Heart left ventricle (tissue), 16 donors: ENCODE measurements around the gene MAP1B. TPM values are rescaled to one million over a fixed set of nuclear protein-coding genes. Genes with fewer than 3 reads are reported as not detected.

ENCODE experiments used
- ATAC-seq, 4 donors: fragments of 200-7000 bp; cut with Tn5 transposase; one replicate each; pipeline ENCODE4 v1.9.1; 2020 to 2022; ENCODE audit warnings: moderate library complexity in 4 of 4, mild to moderate bottlenecking in 3 of 4, moderate number of reproducible peaks in 1 of 4
- DNase-seq, 5 donors: peaks; one replicate each; pipeline ENCODE4 v3.0.0-alpha.2; 2020
- H3K27ac ChIP-seq, 12 donors: fragments of 200-600 bp; sonication (generic) in 4 of 12; one replicate each; pipeline versions ENCODE4 v1.5.0 to v1.8.0; 2016 to 2022; ENCODE audit warnings: mild to moderate bottlenecking in 2 of 12
- H3K27me3 ChIP-seq, 9 donors: fragments of 200-600 bp; sonication (generic) in 2 of 9; one replicate each; pipeline versions ENCODE4 v1.5.1 to v1.8.0; 2016 to 2022; ENCODE audit warnings: mild to moderate bottlenecking in 3 of 9
- H3K36me3 ChIP-seq, 9 donors: fragments of 200-600 bp; sonication (generic) in 2 of 9; one replicate each; pipeline versions ENCODE4 v1.5.0 to v1.8.0; 2018 to 2022; ENCODE audit warnings: mild to moderate bottlenecking in 2 of 9
- H3K4me1 ChIP-seq, 12 donors: fragments of 200-600 bp; sonication (generic) in 4 of 12; one replicate each; pipeline versions ENCODE4 v1.5.0 to v1.8.0; 2016 to 2022; ENCODE audit warnings: mild to moderate bottlenecking in 3 of 12
- H3K4me3 ChIP-seq, 12 donors: fragments of 200-600 bp; sonication (generic) in 4 of 12; one replicate each; pipeline versions ENCODE4 v1.5.0 to v1.8.0; 2017 to 2022; ENCODE audit warnings: mild to moderate bottlenecking in 9 of 12, moderate library complexity in 4 of 12
- H3K9me3 ChIP-seq, 12 donors: fragments of 200-600 bp; sonication (generic) in 4 of 12; one replicate each; pipeline versions ENCODE4 v1.5.0 to v1.8.0; 2016 to 2022; ENCODE audit warnings: mild to moderate bottlenecking in 1 of 12
- POLR2A ChIP-seq, 2 donors: fragments of 450-650 bp; IDR thresholded peaks; one replicate each; pipeline ENCODE4 v1.6.1; 2017; ENCODE audit warnings: antibody characterized with exemption in 2 of 2, mild to moderate bottlenecking in 2 of 2, moderate library complexity in 2 of 2
- WGBS, 4 donors: extraction: QIAGEN DNeasy Blood & Tissue Kit in 2 of 4; methylation state at CpG; one replicate each; pipeline versions ENCODE4 v1.1.5 to v1.1.7; 2013 to 2018; 5-methylcytosine and 5-hydroxymethylcytosine counted together
- intact Hi-C, 10 donors: fragments of 100-400 bp; cut with DNase I; formaldehyde crosslinking; loops; one replicate each; pipeline versions ENCODE4 v1.11.1 to v1.14.2; 2022
- polyA plus RNA-seq, 2 donors: library from polyadenylated mRNA; stranded (reverse); fragments of 200-250 nt; gene quantifications; one replicate each; pipeline ENCODE4 v1.2.3, GENCODE V29; 2013
- total RNA-seq, 9 donors: library from RNA; depleted of rRNA in 2 of 9; stranded (reverse); fragments of >200 nt in 2 of 9; fragmentation: NEBNext Ultra II Directional in 3 of 9; extraction: Animal tissue kit (Norgen Biotek cat#: 25700) in 3 of 9; gene quantifications; one replicate each; pipeline versions ENCODE4 v1.1.0 to v1.2.4, GENCODE V29; 2016 to 2023
- TF ChIP-seq, protein P1 (sequence below), 12 donors: fragments of 200-600 bp; sonication (generic) in 4 of 12; IDR thresholded peaks; one replicate each; pipeline versions ENCODE4 v1.5.0 to v1.8.0; 2018 to 2022; ENCODE audit warnings: antibody characterized with exemption in 12 of 12, mild to moderate bottlenecking in 5 of 12
- donor health status: ischemic (EF 13 %, LVEDD 7.1; RV severe dilation, severe dysfunction).
- donor health status: healthy with polysubstance abuse.
- donor health status: DM: no; HTN: yes; CAD: no.
- donor health status: DM: no; HTN: no; CAD: no.
- donor health status: ischemic (EF 25% LVEDD 6.9; RV normal size, moderate dysfunction).
- donor health status: ischemic (EF 25% LVEDD 5.7; RV mildly dilated, moderate dysfunction).
- donor health status: healthy.
- donor health status: DM: yes; HTN: yes; CAD: no.
- donor health status: ischemic (EF 35%, LVEDD 5.7; RV mildly dilated, moderate dysfunction).
- donor health status: nonischemic (EF 11% LVEDD 7.7; RV severe dilation, severe dysfunction).
- donor health status: DM: yes; HTN: yes; CAD: no.
- donor health status: PGD.
- donor health status: ischemic (EF 29% LVEDD 5.4; RV normal size, mild dysfunction).
- donor health status: nonischemic (EF 23%, LVEDD 6.1; RV moderate dilation, normal function).

The MAP1B gene
- total and polyA plus RNA-seq, 11 donors, result 10.1 to 603 (median 133) TPM

- H3K4me3 ChIP-seq, result no peak overlapping the region
- H3K4me1 ChIP-seq, result peaks cover 0 to 72% (median 19%) of the 10 kb centered on the region in 12 donors
- TF ChIP-seq POLR2A (IDR thresholded peaks at IDR 0.05), result no peak
- TF ChIP-seq, protein P1, sequence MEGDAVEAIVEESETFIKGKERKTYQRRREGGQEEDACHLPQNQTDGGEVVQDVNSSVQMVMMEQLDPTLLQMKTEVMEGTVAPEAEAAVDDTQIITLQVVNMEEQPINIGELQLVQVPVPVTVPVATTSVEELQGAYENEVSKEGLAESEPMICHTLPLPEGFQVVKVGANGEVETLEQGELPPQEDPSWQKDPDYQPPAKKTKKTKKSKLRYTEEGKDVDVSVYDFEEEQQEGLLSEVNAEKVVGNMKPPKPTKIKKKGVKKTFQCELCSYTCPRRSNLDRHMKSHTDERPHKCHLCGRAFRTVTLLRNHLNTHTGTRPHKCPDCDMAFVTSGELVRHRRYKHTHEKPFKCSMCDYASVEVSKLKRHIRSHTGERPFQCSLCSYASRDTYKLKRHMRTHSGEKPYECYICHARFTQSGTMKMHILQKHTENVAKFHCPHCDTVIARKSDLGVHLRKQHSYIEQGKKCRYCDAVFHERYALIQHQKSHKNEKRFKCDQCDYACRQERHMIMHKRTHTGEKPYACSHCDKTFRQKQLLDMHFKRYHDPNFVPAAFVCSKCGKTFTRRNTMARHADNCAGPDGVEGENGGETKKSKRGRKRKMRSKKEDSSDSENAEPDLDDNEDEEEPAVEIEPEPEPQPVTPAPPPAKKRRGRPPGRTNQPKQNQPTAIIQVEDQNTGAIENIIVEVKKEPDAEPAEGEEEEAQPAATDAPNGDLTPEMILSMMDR (IDR thresholded peaks at IDR 0.05), result no peak
- H3K27me3 ChIP-seq, result no peaks in the 10 kb centered on the region
- WGBS, 4 donors, result 65 to 78% (median 75%) methylated on average over 1 of the region's 1 CpG
- DNase-seq (no peak), ATAC-seq (no peak)
- no peak overlapping the region for H3K27ac ChIP-seq
- no peaks in the 10 kb centered on the region for H3K9me3 ChIP-seq
- H3K36me3 ChIP-seq, result peaks cover 0 to 11% (median 0%) of the 10 kb centered on the region in 9 donors
- intact Hi-C loops, result loop anchor here in 4 of 10 donors (5.0 to 10.0 kb wide), 4 partner anchors 55 to 178 kb away; no protein-coding TSS in a partner anchor
Measured at GRCh38 chr5:72129725-72130124, 22.4 kb downstream of the MAP1B start.

DNA sequence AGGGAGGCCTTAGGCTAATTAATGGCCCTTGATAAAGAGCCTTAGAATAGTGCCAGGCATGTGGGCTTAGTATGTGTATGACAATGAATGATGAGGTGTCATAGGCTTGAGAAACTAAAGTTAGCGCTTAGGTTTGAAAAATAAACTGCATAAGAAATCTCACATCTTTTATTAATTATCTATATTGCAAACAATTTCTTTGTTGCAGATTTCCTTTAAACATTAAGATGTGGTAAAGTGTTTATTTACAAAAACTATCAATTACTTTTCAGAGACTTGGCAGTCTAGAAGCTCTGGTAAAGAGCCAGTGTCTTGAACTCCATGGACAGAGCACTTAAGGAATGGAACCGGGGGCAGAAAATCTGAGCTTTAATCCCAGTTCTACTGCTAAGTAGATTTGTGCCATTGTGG is 23.1 kb downstream of the MAP1B start:
- no peaks in the 10 kb centered on the region for H3K9me3 ChIP-seq
- H3K4me3 ChIP-seq, result no peak overlapping the region
- no peak for ATAC-seq
- intact Hi-C loops, result loop anchor here in 4 of 10 donors (5.0 to 10.0 kb wide), 4 partner anchors 54 to 177 kb away; no protein-coding TSS in a partner anchor
- no peaks in the 10 kb centered on the region for H3K27me3 ChIP-seq
- no peak for DNase-seq
- H3K4me1 ChIP-seq, result peaks cover 0 to 71% (median 22%) of the 10 kb centered on the region in 12 donors
- H3K36me3 ChIP-seq, result peaks cover 0 to 7% (median 0%) of the 10 kb centered on the region in 9 donors
- peak overlapping the region in 1 of 12 donors; percentile 19 for H3K27ac ChIP-seq
- WGBS, 4 donors, result 84 to 88% (median 87%) methylated on average over 2 of the region's 2 CpGs
- TF ChIP-seq, protein P1 (IDR thresholded peaks at IDR 0.05), result no peak
- no peak for TF ChIP-seq POLR2A (IDR thresholded peaks at IDR 0.05)

DNA sequence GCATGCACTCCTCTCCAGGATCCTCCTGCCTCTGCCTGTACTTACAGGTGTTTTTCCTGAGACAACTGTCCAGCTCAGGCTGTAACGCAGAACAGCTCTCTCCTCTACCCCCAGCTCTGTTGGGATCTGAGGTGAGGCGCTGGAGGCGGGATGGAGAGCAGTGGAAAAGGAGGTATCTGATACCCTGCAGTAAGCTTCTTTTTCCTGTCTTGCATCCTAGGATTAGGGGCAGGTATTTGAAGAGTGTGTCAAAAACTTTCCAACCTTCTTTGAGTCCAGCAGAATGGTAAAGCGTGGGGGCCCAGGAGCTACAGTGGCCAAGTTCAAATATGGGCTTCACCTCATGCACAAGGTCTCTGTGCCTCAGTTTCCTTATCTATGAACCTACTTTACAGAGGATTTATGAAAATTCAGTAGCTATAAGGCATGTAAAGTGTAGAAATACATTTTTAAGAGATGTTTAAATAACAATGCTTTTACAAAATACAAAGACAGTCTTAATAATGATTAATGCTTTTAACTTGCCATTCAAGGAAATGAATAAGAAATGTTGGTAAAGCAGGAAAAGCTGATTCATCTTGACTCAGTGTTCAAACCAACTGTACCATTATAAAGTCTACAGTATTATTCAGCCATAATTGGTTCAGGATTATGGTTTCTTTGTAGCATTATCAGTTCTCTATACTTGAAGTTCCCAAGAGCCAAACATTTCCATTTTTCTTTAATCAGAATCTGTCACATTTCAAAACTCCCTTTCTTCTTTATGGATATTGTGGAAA is 26.1 kb downstream of the MAP1B start:
- Histone ChIP-seq H3K27me3 (no peaks in the 10 kb centered on the region), H3K27ac (peak overlapping the region in 2 of 12 donors; percentile 11 to 42), H3K9me3 (no peaks in the 10 kb centered on the region), H3K36me3 (no peaks in the 10 kb centered on the region), H3K4me3 (no peak overlapping the region), H3K4me1 (peaks cover 0 to 79% (median 22%) of the 10 kb centered on the region in 12 donors)
- ATAC-seq, result no peak
- TF ChIP-seq POLR2A (IDR thresholded peaks at IDR 0.05), result no peak
- TF ChIP-seq, protein P1 (IDR thresholded peaks at IDR 0.05), result no peak
- 95 to 99% (median 97%) methylated on average over 4 of the region's 4 CpGs for WGBS, 4 donors
- intact Hi-C loops, result loop anchor here in 4 of 10 donors (5.0 to 10.0 kb wide), 4 partner anchors 51 to 174 kb away; no protein-coding TSS in a partner anchor
- no peak for DNase-seq

GRCh38 chr5:72134226-72134899 is 27.1 kb downstream of the MAP1B start:
- Histone ChIP-seq H3K9me3 (no peaks in the 10 kb centered on the region), H3K27me3 (no peaks in the 10 kb centered on the region), H3K4me3 (no peak overlapping the region), H3K27ac (peak overlapping the region in 5 of 12 donors; percentile 11 to 42 (median 20)), H3K4me1 (peaks cover 0 to 86% (median 30%) of the 10 kb centered on the region in 12 donors), H3K36me3 (no peaks in the 10 kb centered on the region)
- intact Hi-C loops, result loop anchor here in 5 of 10 donors (2.0 to 10.0 kb wide), 5 partner anchors 50 to 180 kb away; no protein-coding TSS in a partner anchor
- peak in 2 of 4 donors; percentile 48 to 55 for ATAC-seq
- no peak for DNase-seq
- 54 to 57% (median 56%) methylated on average over 7 of the region's 7 CpGs for WGBS, 4 donors
- TF ChIP-seq POLR2A (IDR thresholded peaks at IDR 0.05), result no peak
